Pulmonary artery endothelial cell (primary cell): ENCODE data around the gene TSPAN17. TPM values are rescaled to one million over a fixed set of nuclear protein-coding genes. Genes with fewer than 3 reads are reported as not detected.
"Not testable (repeated sequence)": the region's sequence is repeated elsewhere in the genome, so short reads cannot be mapped to it uniquely, and the experiment has no call there.

Experiments used
- DNase-seq: peaks from one replicate; pipeline ENCODE4 v3.0.0-alpha.2; 2011; ENCODE audit warnings: low read depth, low spot score
- total RNA-seq: library from RNA; depleted of rRNA; stranded (reverse); fragments of >200 nt; gene quantifications from 2 replicates; pipeline ENCODE4 v1.2.3, GENCODE V29; 2014

TSPAN17 gene
- total RNA-seq, 1 donor from 2014 or later, result 51.3 TPM

DNA sequence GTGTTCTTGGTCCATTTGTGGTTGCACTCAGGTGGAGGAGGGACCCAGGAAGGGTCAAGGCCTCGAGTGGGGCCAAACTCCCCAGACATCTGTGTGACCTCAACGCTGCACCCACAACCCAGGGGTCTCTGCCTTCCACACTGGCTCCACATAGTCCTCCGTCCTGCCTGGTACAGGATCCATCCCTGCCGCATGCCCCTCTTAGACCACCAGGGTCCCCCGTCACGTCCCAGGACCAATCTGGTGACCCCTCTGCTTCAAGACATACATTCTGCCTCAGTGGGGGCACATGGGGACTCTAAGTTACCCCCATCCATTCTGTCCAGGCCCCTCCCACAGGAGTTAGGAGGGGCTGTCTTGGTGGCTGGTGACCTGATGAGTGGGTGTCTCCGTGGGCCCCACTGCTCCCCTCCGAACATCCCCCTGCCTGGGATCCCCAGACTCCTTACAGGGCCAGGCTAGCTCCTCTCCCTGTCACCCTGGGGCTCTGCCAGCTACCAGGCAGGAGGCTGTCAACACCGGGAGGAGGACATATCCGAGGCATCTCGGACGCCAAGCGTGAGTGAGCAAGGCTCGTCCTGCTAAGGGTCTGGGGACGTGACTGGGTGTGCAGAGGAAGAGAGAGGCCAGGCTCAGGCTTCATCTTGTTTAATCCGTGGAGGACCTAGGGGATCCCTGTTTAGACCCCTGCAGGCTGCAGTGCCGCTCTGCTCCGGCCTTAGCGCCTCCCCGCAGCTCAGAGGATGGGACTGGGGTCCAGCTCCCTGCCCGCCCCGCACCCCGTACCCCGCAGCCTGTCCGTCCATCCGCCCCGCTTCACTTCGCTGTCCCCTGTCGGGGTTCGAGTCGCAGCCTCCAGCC, 32.3 kb downstream of the TSPAN17 start:
- DNase-seq, result no peak

DNA sequence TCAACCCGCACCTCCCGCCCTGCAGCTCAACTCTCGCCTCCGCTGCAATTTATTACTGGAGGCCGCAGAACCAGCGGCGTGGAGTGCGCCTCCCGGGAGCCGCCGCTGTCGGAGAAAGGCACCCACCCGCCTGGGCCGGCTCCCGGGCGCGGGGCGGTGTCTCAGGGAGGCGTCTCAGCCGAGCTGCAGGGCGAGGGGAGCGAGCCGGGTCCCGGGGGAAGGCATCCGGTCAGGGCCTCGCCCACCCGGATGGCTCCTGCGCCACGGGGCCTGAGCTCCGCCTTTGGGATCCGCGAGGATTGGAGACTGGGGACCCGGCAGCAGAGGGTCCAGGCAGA, 32.9 kb downstream of the TSPAN17 start:
- no peak for DNase-seq

DNA sequence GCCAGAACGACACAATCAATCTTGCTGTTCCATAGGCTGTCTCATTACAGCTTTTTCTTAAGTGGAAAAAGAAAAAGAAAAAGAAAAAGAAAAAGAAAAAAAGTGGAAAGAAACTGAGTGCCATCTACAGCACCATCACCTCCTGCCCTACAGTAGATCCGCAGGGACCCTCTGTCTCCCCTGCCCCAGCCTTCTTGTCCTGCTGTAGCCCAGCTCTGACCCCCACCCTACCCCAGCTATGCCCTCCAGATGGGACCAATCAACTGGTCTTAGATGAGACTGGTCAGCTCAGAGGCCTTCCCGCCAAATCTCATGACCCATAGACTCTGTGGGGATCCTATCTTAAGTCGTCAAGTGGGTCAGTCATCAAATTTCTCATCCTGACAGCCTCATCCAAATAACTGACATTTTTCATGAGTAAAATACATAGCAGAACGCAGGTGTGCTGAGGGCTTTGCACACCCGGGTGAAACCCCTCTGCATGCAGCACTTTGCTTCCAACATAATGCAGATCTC, 34.8 kb downstream of the TSPAN17 start:
- DNase-seq, result no peak

DNA sequence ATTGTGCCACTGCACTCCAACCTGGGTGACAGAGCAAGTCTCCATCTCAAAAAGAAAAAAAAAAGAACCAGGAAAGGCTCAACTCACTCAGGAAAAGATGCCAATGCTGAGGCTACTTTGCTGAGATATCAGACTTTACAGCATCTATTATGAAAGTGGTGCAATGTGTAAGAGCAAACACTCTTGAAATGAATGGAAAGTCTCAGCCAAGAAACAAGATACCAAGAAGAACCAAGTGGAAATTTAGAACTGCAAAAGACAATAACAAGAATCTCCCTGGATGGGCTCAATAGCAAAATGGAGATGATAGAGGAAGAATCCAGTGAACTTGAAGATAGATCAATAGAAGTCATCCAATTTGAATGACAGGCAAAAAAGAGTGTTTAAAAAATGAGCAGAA, 37.7 kb downstream of the TSPAN17 start:
- no peak for DNase-seq

DNA sequence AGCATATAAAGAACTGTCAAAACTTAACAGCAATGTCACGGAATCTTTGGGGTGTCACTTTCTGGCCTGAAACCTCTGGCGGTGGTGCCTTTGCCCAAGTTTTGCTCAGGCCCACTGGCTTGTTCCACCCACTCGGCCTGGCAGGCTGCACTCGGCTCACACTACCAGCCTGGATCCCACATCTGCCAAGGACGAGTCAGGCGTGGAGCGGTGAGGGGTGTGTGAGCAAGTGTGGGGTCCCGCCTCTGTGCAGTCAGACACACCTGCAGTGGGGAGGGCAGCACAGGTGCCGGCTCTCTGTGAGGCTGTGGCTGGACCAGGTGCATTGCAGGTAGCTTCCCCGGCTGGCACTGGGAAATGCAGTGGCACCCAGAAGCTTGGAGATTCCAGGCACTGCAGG, 40.0 kb downstream of the TSPAN17 start:
- DNase-seq, result no peak

DNA sequence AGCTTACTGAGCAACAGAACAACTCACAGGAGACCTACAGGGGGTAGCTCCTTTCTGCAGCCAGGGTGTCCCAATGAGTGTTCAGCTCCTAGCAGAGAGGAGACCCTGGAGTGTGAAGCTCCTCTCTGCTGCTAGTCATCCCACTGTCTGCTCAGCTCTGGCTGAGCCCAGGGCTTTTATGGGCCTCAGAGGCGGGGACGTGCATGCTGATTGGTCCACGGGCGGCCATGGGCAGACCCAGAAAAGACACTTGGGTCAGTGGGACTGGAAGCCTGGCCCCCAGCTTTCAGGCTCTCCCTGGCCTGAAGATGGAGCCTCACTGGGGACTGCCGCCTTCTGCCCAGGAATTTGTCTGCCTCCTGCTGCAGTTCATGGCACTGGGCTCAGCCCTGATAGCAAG, 40.6 kb downstream of the TSPAN17 start:
- DNase-seq, result no peak

DNA sequence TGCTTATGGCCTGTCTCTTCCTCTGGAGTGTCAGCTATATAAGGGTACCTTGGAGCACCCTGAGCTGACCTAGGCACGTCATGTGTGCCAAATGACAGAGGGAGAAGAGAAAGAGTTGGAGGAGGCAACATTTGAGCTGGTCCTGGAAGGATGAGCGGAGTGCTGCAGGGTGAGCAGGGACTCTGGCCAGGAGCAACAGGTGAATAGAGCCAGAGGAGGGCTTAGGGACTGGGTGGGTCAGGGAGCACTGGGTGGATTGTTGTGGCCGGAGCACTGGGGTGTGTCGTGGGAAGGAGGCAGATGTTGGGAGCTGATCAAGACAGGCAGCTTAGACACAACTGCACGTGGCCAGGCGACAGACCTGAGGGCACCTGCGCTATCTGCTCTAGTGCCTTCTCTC, 43.6 kb downstream of the TSPAN17 start:
- DNase-seq, result no peak

DNA sequence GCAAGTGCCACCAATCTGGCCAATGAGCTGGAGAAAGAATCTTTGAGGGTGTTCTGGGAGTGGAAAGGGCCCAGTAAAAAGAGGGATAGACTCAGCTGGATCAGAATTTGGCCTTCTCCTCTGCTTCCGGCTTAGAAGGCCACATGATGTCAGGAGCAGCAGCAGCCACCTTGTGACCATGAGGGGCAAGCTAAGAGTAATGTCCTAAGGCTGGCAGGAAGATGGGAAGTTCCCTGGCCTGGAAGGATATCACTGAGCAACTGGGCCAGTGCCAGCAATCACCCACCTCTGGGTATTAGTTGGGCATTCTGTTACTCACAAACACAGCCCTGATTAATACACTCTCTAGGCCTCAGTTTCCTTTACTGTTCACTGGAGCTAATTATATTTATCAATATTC, 44.2 kb downstream of the TSPAN17 start:
- DNase-seq, result no peak

DNA sequence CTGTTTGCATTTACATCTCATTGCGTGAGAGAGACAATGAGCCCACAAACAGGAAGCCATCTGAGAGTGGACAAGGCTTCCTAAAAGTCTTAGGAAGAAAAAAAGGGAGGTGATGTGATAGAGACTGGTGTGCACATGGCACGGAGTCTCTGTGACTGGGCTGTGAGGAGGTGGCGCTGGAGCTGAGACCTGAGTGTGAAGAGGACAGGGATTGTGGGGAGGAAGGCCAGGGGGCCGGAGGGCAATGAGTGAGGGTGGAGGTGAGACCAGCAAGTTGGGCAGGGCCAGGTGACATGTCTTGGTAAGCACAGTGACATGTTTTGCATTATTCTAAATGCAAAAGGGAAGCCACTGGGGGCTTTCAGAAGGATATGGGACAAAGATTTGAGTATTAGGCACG, 45.0 kb downstream of the TSPAN17 start:
- no peak for DNase-seq

DNA sequence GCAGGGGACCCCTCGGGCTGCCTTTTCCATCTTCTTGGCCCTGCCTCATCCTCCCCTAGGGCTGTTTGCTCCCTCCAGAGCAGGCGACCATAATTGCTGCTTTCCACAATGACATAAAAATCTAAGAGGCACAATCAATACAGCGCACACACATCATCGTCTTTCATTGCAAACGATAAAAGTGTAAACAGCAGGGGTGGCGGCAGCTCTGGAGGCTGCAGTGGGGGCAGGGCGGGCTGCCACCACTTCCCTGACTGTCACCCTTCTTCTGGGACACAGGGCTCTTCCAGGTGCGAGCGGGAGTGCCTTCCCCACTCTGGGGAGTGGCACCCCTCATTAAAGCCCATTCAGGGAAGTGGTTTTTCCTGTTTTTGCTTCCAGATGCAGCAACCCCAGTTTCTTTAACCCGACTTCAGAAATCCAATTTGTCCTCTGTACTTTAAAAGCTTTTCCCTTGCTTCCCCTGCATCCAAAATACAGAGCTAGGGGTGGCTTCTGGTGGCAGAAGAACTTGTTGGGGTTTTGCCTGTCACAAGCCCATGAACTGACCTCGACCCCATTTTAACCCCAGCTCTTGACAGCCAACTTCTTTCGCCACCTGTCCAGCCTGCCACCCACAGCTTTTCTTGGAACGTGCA, 45.7 kb downstream of the TSPAN17 start:
- DNase-seq, result no peak

DNA sequence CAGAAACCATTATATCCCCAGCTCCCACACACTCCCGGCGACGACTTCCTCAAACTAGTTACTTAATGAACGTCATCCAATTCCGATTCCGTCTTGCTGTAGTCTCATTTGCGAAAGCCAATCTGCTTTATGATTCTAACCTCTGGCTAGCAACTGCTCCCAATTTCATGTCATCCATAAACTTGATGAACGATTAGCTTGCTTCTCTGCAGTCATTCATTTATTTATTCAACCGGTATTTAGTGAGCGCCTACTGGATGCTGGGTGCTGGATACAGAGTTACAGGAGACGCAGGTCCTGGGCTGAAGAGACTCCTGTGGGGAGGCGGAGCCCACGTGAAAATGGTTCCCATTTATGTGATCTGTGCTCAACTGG, 46.2 kb downstream of the TSPAN17 start:
- no peak for DNase-seq

DNA sequence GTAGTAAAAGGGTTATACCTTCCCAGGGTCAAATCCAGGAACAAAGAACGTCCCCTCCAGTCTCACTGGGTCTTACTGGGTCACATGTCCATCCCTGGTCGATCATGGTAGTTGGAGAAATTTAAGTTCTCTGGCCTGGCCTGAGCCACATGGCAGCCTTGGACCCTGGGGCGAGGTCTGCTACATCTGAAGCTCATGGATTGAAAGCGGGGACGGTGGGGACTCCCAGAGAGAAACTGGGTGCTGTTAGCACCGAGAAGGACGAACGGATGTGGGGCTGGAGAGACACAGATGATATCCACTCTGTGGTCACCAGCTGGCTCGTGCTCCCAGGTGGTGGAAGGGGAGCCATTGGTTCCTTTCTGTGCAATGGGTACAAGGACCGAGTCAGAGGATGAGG, 46.9 kb downstream of the TSPAN17 start:
- no peak for DNase-seq

DNA sequence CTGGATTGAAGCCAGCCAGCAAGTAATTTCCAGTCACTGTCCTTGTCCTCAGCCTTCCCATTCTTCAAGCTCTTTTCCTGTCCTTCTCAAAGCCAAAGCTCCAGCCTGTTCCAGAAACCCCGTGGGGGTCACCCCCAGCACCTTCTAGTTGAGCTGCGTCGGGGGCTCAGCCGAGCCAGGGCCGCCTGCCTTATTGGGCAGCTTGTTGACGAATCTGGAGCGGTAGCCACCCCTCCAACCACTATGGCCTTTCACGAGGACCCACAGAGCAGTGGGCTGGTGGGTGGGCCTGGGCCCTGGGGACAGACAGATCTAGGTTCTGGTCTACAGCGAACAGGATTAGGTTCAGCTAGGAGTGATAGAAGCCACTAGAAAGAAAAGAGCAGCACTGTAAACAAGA, 47.3 kb downstream of the TSPAN17 start:
- no peak for DNase-seq

DNA sequence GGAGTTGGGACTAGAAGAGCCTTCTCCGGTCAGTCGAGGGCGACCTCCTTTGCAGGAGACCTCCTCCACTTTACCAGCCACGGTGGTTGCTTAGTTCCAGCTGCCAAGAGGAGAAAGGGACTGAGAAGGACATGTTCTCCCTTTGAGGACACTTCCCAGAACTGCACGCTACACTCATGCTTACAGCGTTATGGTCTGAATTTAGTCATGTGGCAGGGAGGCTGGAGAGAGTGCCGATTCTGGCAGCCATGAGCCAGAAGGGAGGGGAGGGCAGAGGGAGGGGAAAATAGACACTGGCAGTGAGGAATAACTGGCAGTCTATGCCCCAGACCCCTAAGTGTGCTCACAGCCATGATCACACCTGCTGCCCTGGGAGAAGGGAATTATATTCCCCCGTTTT, 47.8 kb downstream of the TSPAN17 start:
- no peak for DNase-seq

DNA sequence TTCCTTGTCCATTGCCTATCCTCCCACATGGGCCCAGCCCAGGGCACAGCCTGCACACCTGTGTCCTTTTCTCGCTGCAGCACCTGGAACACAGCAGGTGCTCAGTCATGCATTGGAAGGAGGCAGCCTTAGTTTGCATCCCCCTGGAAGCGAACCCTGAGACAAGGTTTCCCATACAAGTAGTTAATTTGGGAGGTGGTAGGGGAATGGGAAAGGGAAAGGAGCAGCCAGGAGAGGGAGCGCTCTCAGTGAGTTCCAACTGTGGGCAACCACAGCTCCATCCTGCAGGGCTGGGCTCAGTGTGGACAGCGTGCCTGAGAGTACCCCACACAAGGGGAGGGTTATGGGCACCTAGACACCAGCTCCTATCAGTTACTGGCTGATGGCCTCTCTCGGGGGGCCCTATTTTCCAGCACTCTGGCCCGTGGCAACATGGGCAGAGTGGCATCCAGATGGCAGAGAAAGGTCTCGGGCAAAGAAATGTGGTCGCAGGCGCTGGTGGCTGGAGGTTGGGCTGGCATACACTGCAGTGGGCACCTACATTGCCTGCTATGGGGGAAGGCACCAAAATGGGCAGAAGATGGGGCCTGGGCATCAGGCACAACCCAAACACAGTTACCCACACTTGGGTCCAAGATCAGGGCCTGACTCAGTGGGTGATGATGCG, 50.1 kb downstream of the TSPAN17 start:
- DNase-seq, result no peak

DNA sequence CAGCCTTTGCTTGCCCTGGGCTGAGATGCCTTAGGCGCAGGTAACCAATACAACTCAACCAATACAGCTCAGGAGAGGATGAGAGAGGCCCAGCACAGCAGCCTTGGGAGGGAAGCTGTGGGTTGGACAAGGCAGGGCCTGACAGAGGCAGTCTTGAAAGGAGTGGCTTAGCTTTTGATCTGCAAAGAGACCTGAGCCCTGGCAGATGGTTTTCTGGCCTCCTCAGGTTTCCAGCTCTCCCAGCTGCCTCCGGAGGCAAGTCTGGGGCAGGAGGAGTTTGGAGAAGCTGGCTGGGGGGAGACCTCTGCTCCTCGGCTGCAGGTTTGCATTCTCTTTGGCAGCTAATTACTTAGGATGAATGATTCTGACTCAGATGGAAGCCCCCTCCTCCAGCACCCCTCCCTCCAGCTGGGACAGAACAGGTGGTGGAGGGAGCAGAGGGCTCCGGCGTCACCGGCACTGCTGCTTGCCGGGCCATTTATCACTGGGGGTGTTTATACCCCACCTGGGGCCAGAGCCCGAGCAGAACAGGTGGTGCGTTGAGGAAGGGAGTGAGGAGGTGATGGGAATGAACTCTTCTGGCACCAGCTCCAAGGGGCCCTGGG, 50.8 kb downstream of the TSPAN17 start:
- DNase-seq, result no peak

DNA sequence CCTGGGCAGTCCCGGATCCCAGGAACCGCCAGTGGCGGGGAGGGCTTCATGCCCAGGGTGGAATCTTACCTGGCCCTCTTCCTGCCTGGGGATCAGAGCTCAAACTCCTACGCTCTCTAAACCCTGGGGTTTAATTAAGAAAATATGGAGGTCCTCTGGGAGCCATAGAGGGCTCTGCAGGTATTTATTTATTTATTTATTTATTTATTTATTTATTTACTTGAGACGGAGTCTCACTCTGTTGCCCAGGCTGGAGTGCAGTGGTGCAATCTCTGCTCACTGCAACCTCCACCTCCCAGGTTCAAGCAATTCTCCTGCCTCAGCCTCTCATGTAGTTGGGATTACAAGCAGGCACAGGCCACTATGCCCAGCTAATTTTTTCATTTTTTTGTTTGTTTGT, 52.2 kb downstream of the TSPAN17 start:
- DNase-seq, result not testable (repeated sequence)

DNA sequence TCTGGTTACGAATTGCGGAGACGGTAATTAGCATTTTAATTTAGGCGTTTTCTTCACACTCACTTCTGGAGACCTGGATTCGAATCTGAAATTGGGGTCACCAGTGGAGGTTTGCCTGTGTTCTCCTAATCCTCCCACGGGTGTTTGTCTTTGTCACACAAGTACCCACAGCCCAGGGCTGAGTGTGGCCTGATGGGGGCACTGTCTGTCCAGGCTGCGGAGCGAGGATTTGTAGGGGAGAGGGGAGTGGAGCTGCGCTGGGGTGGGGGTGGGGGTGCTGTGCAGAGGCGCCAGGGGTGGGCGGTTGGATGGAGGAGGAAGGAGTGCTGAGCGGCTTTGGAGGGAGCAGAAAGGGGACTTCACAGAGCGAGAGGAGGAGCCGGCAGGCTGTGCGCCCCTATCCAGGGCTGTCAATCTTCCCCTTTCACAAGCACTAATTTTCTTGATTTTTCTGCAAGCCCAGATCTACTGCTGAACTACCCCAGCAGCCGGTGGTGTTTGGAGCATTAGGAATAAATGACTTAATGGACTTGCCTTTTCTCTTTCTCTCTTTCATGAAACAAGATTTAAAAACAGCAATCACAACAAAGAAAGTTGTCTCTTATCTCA, 53.1 kb downstream of the TSPAN17 start:
- no peak for DNase-seq

DNA sequence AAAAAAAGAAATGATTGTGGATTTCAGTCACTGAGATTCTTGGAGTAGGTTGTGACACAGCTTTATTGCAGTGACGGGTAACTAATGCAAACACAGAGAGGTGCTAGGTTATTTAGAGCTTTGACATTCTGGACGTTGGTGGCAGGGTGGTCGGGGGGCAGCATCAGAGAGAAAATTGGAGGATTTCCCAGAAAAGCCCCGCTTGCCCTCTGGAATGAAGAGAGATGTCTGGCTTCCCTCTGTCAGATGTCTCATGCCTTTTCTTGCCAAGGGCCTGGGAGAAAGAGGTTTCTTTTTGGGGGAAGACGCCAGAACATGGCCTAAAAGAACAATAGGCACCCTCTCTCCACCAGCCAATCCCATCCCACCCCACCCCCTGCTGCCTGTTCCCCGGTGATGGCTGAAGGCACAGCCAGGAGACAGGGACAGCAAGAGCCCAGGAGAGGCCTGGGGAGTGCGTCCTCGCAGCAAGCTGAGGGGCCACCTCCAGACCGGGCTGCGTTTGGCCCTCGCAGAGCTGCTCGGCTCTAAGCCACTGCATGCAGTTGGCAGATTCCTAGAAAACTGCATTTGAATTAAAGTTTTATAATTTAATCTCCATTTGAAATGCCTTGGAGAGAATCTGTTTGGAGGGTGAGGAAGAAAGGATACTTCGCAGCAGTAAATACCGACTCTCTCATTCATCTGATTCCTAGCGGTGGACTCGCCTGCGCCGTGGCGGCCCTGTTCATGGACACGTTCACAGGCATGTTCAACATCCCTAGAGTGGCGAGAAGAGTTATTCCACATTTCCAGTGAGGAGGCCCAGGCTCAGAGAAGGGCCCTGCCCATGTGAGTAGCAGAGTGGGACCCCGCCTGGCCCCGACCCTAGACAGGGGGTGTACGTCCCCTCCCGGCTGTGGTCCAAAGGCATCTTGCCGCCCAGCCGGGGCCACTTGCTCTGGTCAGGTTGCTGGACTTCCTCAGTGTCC, 55.7 kb downstream of the TSPAN17 start:
- DNase-seq, result no peak

DNA sequence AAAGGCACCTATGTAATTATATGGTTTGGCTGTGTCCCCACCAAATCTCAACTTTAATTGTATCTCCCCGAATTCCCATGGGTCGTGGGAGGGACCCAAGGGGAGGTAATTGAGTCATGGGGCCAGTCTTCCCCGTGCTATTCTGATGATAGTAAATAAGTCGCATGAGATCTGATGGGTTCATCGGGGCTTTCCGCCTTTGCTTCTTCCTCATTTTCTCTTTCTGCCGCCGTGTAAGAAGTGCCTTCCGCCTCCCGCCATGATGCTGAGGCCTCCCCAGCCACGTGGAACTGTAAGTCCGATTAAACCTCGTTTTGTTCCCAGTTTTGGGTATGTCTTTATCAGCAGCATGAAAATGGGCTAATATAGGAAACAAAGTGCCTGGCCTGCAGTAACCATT, 56.6 kb downstream of the TSPAN17 start:
- no peak for DNase-seq

DNA sequence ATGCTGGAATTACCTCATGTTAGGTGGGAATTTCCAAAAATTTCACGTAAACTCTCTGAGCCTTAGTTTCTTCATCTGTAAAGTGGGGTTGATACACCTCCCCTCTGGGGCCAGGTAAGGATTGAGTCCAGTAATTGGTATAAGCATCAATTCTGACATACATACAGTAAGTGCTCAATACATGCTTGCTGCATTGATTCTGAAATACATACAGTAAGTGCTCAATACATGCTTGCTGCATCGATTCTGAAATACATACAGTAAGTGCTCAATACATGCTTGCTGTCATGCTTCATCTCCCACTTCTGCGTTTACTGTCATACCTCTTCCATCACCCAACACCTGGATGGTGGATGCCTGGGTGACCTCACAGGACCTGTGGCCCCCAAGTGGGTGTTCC, 57.1 kb downstream of the TSPAN17 start:
- DNase-seq, result no peak
